ENCODE results near the gene TGFA. TPM values are rescaled to one million over a fixed set of nuclear protein-coding genes. Genes with fewer than 3 reads are reported as not detected.

The TGFA gene
- total RNA-seq, 1 donor from 2014 or later: 1.1 TPM

DNA sequence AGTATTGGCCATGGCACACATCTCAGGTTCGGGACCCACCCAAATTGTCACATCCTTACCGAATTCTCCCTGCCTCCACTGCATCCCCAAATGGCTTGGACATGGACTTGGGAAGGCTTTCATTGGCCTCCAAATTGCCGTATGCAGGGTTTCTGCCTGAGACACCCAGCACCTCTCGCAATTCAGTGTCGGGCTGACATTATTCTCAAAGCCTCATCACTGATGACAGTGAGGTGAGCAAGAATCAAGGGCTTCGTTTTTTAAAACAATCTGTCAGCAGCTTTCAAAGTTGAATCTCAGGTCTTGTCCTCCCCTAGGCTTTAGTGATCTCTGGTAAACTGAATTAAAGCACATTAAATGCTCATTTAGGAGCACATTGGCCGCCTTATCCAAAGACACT, 29.5 kb upstream of the TGFA start:
- H3K27me3 ChIP-seq (ENCODE audit: low read depth): peaks cover 5% of the 10 kb centered on the region
- TF ChIP-seq, protein P1, sequence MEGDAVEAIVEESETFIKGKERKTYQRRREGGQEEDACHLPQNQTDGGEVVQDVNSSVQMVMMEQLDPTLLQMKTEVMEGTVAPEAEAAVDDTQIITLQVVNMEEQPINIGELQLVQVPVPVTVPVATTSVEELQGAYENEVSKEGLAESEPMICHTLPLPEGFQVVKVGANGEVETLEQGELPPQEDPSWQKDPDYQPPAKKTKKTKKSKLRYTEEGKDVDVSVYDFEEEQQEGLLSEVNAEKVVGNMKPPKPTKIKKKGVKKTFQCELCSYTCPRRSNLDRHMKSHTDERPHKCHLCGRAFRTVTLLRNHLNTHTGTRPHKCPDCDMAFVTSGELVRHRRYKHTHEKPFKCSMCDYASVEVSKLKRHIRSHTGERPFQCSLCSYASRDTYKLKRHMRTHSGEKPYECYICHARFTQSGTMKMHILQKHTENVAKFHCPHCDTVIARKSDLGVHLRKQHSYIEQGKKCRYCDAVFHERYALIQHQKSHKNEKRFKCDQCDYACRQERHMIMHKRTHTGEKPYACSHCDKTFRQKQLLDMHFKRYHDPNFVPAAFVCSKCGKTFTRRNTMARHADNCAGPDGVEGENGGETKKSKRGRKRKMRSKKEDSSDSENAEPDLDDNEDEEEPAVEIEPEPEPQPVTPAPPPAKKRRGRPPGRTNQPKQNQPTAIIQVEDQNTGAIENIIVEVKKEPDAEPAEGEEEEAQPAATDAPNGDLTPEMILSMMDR (IDR thresholded peaks at IDR 0.05; ENCODE audit: borderline replicate concordance): no peak
- H3K4me3 ChIP-seq: no peak overlapping the region
- intact Hi-C loops (cut with micrococcal nuclease): no loop called here
- H3K36me3 ChIP-seq: no peaks in the 10 kb centered on the region
- H3K27ac ChIP-seq (replicated peaks): no peak overlapping the region
- DNase-seq: no peak
- H3K4me1 ChIP-seq: no peaks in the 10 kb centered on the region
- no peaks in the 10 kb centered on the region for H3K9me3 ChIP-seq (replicated peaks)

GRCh38 chr2:70580352-70580751, 26.7 kb upstream of the TGFA start:
- no peaks in the 10 kb centered on the region for H3K36me3 ChIP-seq
- TF ChIP-seq, protein P1 (IDR thresholded peaks at IDR 0.05; ENCODE audit: borderline replicate concordance): no peak
- no peak for DNase-seq
- H3K27ac ChIP-seq (replicated peaks): no peak overlapping the region
- H3K4me1 ChIP-seq: no peaks in the 10 kb centered on the region
- peaks cover 5% of the 10 kb centered on the region for H3K27me3 ChIP-seq (ENCODE audit: low read depth)
- intact Hi-C loops (cut with micrococcal nuclease): no loop called here
- no peak overlapping the region for H3K4me3 ChIP-seq
- peaks cover 8% of the 10 kb centered on the region for H3K9me3 ChIP-seq (replicated peaks)

DNA sequence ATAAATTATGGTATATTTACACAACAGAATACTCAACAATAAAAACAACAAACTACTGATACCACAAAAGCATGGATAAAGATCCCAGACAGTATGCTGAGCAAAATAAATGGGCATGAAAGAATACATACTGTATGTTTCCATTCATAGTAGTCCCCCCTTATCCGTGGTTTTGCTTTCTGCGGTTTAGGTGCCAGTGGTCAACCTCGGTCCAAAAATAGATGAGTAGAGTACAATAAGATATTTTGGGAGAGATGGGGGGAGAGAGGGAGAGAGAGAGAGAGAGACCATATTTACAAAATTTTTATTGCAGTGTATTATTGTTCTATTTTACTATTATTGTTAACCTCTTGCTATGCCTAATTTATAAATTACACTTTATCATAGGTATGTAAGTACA, 21.0 kb upstream of the TGFA start:
- DNase-seq: no peak
- Histone ChIP-seq H3K27ac (replicated peaks) (no peak overlapping the region), H3K4me1 (peaks cover 8% of the 10 kb centered on the region), H3K36me3 (no peaks in the 10 kb centered on the region), H3K9me3 (replicated peaks) (peaks cover 8% of the 10 kb centered on the region), H3K4me3 (peak overlapping the region; percentile 39), H3K27me3 (ENCODE audit: low read depth) (peaks cover 15% of the 10 kb centered on the region)
- intact Hi-C loops (cut with micrococcal nuclease): no loop called here
- TF ChIP-seq, protein P1 (IDR thresholded peaks at IDR 0.05; ENCODE audit: borderline replicate concordance): no peak

GRCh38 chr2:70574109-70574508, 20.5 kb upstream of the TGFA start:
- Histone ChIP-seq H3K36me3 (no peaks in the 10 kb centered on the region), H3K27ac (replicated peaks) (no peak overlapping the region), H3K4me3 (peak overlapping the region; percentile 39), H3K9me3 (replicated peaks) (peaks cover 8% of the 10 kb centered on the region), H3K27me3 (ENCODE audit: low read depth) (peaks cover 15% of the 10 kb centered on the region), H3K4me1 (peaks cover 8% of the 10 kb centered on the region)
- intact Hi-C loops (cut with micrococcal nuclease): no loop called here
- no peak for DNase-seq
- TF ChIP-seq, protein P1 (IDR thresholded peaks at IDR 0.05; ENCODE audit: borderline replicate concordance): no peak

DNA sequence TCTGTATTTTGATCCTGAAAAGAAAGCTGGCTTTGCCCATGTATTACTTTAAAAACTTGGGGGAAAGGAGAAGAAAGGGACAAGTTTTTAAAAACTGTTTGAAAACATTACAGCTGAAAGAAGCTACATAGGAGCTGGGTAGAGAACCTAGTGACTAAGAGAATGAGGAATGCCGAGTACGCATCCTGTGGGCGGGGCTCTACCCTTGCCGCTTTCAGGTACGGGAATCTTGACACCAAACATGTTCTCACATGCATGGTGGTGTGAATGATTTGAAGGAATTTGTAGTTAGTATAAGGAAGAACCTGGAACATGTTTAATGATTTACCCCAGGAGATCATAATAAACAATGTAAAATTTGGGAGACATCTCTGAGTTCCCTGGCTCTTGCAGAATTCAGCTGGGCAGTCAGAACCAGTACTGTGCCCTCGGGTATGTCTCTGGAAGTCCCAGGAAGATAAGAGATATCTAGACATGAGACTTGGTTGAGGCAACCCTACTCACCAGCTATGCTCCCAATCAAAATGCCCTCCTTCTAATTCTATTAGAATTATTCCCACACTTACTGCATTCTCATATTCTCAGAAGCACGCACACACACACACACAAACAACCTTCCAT, 16.5 kb upstream of the TGFA start:
- Histone ChIP-seq H3K9me3 (replicated peaks) (no peaks in the 10 kb centered on the region), H3K4me3 (no peak overlapping the region), H3K27ac (replicated peaks) (no peak overlapping the region), H3K4me1 (peaks cover 8% of the 10 kb centered on the region), H3K36me3 (no peaks in the 10 kb centered on the region), H3K27me3 (ENCODE audit: low read depth) (peaks cover 15% of the 10 kb centered on the region)
- TF ChIP-seq, protein P1 (IDR thresholded peaks at IDR 0.05; ENCODE audit: borderline replicate concordance): no peak
- intact Hi-C loops (cut with micrococcal nuclease): no loop called here
- no peak for DNase-seq
